HAP-1 (cell line): ENCODE measurements around the gene TP73.

ENCODE experiments used
- DNase-seq, 2 experiments: peaks; one replicate each; pipeline ENCODE4 v3.0.0-alpha.2; 2016 to 2020; ENCODE audit warnings: low spot score in 2 of 2
- H3K27me3 ChIP-seq: fragments of 250-450 bp; sonication (Bioruptor Pico); 2 replicates; pipeline ENCODE4 v1.5.1; 2020; ENCODE audit warnings: low read depth, mild to moderate bottlenecking, moderate library complexity
- H3K36me3 ChIP-seq: fragments of 250-450 bp; sonication (Bioruptor Pico); replicated peaks from 2 replicates; pipeline ENCODE4 v1.5.1; 2020; ENCODE audit warnings: mild to moderate bottlenecking
- H3K4me1 ChIP-seq: fragments of 250-450 bp; sonication (Bioruptor Pico); 2 replicates; pipeline ENCODE4 v1.5.1; 2020; ENCODE audit warnings: mild to moderate bottlenecking
- H3K4me3 ChIP-seq: fragments of 250-450 bp; sonication (Bioruptor Pico); 2 replicates; pipeline ENCODE4 v1.5.1; 2020; ENCODE audit warnings: mild to moderate bottlenecking, moderate library complexity
- H3K9me3 ChIP-seq: fragments of 250-450 bp; sonication (Bioruptor Pico); 2 replicates; pipeline ENCODE4 v1.5.1; 2020; ENCODE audit warnings: mild to moderate bottlenecking, moderate library complexity
- in situ Hi-C: fragments of 300-500 bp; cut with MboI; formaldehyde crosslinking; loops from 3 replicates; pipeline ENCODE4 v1.14.3; 2020; ENCODE audit warnings: low sequenced_read_pairs, inconsistent platforms, mixed read lengths

Gene TP73

DNA sequence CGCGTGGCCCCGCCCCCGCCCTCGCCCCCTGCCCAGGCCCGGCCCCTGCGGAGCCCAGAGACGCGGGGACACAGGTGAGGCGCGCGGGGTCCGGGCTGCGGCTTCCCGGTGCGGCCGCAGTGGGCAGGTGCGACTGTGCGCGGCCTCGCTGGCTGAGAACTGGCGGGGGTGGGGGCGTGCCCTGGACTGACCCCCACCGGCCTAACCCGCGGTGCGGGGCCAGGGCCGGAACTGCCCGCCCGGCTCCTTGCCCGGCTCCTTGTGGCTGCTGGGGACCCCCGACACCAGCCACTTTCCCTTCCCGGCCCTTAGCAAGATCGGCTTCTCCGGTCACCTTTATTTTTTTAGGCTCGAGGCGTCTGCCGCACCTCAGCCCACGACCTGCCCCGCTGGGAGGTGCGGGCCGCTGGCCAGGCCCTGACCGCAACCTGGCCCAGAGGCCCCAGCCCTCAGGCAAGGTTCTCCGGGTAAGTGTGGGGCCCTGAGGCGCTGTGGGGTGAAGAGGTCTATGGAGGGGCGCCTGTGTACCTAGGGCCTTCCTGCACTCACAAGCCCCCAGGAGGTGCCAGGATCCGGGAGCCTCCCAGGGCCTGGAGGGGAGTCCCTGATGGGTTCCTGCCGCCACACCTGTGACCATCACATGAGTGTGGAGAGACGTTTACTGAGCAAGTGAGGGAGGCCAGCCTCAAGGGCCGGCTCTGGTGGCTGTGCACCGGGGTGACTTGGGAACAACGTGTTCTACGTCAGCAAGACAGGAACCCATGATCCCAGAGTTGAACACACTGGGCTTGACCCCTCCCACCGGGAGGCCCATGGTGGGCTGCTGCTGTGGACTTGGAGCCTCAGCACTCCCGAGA is 120.6 kb downstream of the TP73 start, which contains the start of gene SMIM1:
Gene SMIM1 (plus strand): TSS at position 35 of the 857 bp plus-strand sequence. CDS start 2,625 bp downstream, outside the sequence.
- no peak for DNase-seq
- Histone ChIP-seq H3K4me1 (peaks cover 5% of the 10 kb centered on the region), H3K36me3 (no peaks in the 10 kb centered on the region), H3K4me3 (peak within 1 kb of the TSS; percentile 45), H3K9me3 (no peaks in the 10 kb centered on the region), H3K27me3 (no peaks in the 10 kb centered on the region)
- in situ Hi-C loops = no loop called here

DNA sequence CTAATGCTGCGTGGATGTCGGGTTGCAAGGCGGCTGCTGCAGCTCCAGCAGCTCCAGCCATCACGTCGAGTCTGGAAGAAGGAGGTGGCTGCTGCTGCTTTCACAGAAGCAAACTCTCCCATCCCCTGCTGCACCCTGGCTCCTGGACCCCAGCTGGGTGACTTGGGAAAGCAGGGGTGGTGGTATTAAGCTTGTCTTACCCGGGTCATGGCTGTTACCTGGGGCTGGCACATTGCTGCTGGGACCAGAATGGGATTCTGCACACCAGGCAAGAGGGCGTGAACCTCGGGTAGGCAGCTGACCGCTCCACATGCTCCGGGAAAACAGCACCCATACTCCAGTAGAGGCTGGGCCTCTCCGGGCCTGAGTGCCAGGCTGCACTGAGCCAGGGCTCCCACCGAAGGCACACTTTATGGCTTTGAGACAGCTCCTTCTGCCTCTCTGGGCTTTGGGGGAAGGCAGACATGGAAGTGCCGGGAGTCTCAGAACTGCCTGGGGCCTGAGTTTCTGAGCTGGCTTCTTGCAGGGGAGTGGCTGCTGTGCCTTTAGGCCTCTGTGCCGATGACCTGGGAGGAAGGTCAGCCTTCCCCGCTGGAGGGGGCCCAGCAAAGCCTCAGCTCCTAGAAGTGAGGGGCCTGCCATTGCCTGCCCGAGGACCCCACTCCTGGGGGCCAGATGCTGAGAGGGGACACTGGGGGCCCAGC is 121.4 kb downstream of the TP73 start:
- in situ Hi-C loops = no loop called here
- H3K9me3 ChIP-seq = no peaks in the 10 kb centered on the region
- H3K36me3 ChIP-seq = no peaks in the 10 kb centered on the region; the same call in 1 of the 2 replicates
- H3K27me3 ChIP-seq = no peaks in the 10 kb centered on the region
- no peak for DNase-seq
- peaks cover 5% of the 10 kb centered on the region for H3K4me1 ChIP-seq
- H3K4me3 ChIP-seq = no peak overlapping the region

DNA sequence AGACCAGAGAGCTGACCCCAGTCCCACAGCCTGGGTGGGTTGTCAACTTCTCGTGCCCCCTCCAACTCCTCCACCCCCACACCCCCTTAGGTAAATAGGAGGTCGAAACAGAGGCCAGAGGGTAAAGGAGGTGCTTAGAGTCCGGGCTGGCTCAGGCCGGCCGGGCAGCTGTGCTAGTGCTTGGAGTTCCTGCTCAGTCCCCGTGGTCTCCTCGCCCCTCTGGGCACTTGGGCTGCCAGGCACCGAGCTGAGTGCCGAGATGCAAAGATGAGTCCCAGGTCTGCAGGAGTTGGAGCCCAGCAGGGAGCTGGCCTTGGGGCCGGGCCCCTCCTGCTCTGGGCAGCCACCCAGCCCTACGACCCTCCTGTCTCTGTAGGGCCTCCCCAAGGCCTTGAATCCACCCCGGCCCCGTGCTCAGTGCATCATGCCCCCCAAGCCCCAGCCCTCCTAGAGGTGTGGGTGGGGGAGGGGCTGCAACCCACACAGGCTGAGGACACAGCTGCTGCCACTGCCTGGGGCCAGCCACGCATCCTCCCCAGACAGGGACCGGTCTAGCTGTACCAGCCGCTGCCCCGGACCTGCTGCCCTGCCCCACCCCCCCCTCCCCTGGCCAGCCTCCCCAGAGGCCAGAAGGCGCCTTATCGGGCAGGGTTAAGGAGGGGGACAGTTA is 122.1 kb downstream of the TP73 start:
- Histone ChIP-seq H3K36me3 (peaks cover 6% of the 10 kb centered on the region), H3K4me1 (peaks cover 5% of the 10 kb centered on the region), H3K4me3 (no peak overlapping the region), H3K27me3 (no peaks in the 10 kb centered on the region), H3K9me3 (no peaks in the 10 kb centered on the region)
- no peak for DNase-seq
- in situ Hi-C loops = no loop called here

DNA sequence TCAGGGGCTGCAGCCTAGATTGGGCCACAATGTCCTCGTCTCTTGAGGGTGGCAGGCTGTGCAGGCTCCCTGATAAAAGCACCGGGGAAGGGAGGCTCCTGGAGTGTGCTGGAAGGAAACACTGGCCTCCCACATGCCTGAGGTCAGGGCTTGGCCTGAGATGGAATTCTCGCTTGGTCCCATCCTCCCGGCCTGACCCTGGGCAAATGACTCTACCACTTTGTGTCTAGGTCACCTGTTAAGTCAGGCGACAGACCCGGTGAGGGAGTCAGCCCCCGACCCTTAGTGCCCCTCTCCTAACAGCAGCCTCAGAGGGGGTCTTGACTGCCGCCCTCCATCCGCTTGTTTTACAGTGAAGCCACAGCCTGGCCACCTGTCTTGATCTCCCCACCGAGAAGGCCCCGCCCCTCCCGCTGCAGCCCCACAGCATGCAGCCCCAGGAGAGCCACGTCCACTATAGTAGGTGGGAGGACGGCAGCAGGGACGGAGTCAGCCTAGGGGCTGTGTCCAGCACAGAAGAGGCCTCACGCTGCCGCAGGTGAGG is 122.7 kb downstream of the TP73 start:
- peaks cover 12% of the 10 kb centered on the region for H3K36me3 ChIP-seq
- H3K4me1 ChIP-seq = peaks cover 5% of the 10 kb centered on the region
- H3K4me3 ChIP-seq = no peak overlapping the region
- H3K27me3 ChIP-seq = no peaks in the 10 kb centered on the region
- DNase-seq = no peak
- in situ Hi-C loops = no loop called here
- no peaks in the 10 kb centered on the region for H3K9me3 ChIP-seq

DNA sequence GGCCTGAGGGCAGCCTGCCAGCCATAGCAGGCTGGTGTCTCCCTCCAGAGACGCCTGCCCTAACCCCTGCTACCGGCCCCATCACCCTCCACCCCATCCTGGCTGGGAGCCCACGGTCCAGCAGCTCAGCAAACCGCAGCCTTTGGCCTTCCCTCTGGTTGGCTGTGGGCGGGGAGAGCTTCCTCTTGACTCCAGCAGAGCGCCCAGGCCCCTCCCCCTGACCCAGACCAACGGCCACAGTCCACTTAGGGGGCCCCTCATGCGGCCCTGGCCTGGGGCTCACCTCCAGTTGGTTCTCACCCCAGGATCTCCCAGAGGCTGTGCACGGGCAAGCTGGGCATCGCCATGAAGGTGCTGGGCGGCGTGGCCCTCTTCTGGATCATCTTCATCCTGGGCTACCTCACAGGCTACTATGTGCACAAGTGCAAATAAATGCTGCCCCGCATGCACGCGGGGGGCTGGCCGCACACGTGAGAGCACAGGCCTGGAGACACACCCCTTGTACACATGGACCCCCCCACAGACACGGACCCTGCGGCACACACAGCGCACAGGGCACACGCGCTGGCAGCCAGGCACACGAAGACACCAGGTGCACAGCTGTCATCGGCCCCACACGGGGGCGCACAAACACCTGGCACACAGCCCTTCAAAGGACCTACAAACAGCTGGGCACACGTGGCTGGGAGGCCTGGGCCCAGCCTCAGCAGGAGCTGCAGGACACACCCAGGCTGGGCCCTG is 123.3 kb downstream of the TP73 start:
- H3K9me3 ChIP-seq = no peaks in the 10 kb centered on the region
- in situ Hi-C loops = no loop called here
- DNase-seq = peak; percentile 32 to 68
- H3K36me3 ChIP-seq = peaks cover 19% of the 10 kb centered on the region
- peaks cover 5% of the 10 kb centered on the region for H3K4me1 ChIP-seq
- H3K27me3 ChIP-seq = no peaks in the 10 kb centered on the region
- H3K4me3 ChIP-seq = no peak overlapping the region

DNA sequence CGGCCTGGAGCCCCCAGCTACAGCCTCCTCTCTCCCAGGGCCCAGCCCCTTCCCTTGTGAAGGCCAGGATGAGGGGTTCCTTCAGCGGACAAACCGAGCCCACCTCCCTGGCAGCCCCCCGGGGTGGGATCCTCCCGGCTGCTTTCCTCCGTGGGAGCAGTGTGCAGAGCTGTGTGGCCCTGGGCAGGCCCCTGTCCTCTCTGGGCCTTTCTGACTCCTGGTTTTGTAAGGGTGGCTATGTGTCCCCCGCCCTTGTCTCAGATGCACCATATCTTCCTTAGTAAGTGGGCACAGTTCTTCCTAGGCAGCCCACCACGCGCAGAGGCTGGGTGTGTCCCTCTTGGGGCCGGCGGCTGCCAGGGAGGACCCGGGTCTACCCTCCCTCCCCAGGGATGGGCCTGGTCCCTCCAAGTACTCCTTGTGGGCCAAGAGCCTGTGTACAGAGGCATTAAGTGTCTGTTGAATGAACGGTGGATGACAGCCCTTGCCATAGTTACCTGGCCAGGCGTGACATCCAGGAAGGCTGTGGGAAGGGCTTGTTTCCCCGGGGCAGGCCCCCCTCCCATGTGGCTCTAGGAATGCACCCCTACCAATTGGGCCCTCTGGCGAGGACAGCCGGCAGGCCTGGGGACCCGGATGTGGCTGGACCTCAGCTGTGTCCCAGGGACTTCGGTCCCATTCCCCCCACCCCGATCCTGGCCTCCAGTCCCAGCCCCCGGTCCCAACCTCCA is 124.1 kb downstream of the TP73 start:
- H3K9me3 ChIP-seq = no peaks in the 10 kb centered on the region
- peaks cover 5% of the 10 kb centered on the region for H3K4me1 ChIP-seq
- in situ Hi-C loops = no loop called here
- no peaks in the 10 kb centered on the region for H3K27me3 ChIP-seq
- H3K36me3 ChIP-seq = peaks cover 26% of the 10 kb centered on the region
- no peak overlapping the region for H3K4me3 ChIP-seq
- DNase-seq = no peak

DNA sequence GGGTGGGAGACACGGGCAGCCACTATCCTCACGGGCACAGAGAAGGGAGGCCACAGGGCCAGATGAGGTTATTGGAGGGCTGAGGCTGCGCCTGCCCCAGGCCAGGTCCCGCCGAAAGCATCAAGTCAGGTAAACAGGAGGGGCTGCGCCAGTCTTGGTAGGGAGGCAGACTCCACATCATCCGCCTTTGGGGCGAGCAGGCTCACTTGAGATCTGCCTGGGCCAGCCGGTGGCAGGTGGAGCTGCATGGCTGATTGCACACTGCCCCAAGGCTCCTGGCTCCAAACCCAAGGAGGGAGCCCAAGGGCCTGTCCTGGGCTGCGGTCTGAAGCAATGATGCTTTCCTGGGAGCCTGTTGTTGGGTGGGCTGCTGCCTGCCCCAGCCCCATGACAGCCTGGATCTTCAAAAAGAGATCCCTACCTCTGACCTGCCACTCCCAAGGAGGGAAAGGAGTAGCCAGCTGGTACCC is 124.8 kb downstream of the TP73 start:
- Histone ChIP-seq H3K4me3 (no peak overlapping the region), H3K9me3 (no peaks in the 10 kb centered on the region), H3K36me3 (peaks cover 32% of the 10 kb centered on the region), H3K4me1 (no peaks in the 10 kb centered on the region), H3K27me3 (no peaks in the 10 kb centered on the region)
- no peak for DNase-seq
- in situ Hi-C loops = no loop called here

DNA sequence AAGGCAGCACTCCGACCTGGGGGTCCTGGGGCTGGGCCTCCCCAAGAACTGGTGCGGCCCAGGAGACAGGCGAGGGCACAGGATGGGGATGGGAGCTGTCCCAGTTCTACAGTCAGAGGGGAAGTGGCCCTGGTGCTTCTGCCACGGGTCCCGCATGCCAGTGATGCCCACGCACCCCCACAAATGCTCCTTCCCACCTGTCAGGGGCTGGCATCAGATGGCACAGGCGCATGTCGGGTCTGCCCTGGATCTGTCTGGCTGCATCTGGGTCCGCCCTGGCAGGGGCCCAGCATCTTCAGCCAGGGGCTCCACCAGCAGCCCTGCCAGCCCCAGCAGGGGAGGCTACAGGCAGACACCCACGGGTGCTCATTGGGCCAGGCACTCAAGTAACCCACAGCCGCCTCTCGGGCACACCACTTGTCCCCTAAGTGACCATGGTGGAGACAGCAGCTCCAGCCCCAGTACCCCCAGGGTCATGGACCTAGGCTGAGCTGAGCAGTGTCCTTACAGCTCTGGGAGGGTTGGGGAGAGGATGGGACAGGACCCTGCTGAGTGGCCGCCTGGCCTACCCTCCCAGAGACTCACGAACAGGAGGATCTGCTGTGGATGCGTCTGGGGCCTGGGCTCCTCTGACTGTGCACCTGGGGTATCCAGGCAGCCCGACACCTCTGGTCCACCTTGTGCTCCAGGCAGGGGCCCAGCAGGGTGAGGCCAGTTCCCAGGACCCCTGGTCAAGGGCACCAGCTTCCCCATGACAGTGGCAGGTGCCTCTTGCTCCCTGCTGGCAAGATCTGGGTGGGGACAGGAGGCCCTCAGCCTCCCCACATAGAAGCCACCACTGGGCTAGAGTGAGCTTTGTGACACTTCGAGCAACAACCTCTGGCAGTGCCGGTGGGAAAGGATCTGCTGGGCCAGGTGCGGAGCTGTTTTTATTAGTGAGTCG is 125.6 kb downstream of the TP73 start:
- in situ Hi-C loops = no loop called here
- H3K4me3 ChIP-seq = no peak overlapping the region
- no peaks in the 10 kb centered on the region for H3K4me1 ChIP-seq
- DNase-seq = no peak
- no peaks in the 10 kb centered on the region for H3K27me3 ChIP-seq
- no peaks in the 10 kb centered on the region for H3K9me3 ChIP-seq
- H3K36me3 ChIP-seq = peaks cover 38% of the 10 kb centered on the region

DNA sequence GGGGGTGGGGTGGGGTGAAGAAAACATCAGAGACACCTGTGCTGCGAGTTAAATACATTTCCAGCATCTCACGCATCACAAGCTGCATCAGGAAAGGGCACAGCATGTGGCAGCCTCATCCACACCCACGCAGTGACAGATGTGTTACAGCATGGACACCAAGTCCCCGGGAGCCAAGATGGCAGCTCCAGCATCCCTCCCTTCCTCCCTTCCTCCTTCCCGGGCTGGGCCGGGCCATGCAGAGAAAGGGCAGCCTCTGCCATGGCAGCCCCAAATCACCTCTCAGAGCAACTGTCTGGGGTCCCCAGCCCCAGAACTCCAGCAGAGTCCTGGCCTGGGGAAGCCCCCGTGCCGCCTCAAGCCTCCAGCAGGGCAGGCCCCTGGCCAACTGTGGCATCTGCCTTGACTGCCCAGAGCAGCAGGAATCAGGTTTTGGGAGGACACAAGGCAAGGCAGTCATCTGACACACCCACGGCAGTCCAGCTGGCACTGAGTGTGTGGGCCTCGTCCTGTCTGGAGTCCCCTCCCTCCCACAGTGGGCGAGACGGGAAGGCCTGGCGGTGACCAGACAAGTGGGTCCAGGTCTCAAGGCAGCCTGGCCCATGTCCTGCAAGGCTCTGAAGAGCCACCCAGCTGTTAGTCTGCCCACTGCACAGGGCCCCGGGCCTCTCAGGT is 126.4 kb downstream of the TP73 start:
- Histone ChIP-seq H3K27me3 (no peaks in the 10 kb centered on the region), H3K36me3 (peaks cover 41% of the 10 kb centered on the region), H3K9me3 (no peaks in the 10 kb centered on the region), H3K4me3 (no peak overlapping the region), H3K4me1 (no peaks in the 10 kb centered on the region)
- in situ Hi-C loops = no loop called here
- DNase-seq = no peak

DNA sequence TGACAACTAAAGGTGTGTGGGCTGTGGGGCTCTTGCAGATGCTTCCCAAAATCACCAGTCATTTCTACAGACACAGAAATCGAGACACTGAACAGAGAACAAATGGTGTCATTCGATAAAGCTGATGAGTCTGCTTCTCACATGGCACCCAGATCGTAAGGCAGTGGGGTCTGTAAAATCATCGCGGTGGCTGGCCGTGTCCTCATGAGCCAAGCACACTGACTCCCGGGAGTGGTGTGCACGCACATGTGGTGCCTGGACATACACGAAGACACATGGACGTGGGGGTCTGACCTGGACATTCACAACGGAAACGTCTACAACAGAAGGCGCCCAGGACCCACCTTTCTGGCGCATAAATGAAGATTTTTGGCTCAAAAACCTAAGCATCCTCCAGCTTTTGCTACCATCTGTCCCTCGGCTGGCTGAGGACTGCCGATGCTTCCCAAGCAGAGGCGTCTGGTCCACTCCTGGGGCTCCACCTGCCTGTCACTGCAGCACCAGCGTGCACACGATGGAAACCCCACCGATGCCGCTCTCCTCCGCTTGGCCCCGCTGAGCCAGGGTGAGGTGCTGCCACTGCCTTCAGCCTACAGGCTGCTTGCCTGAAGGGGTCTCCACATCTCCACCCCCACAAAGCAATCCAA is 127.1 kb downstream of the TP73 start:
- no peaks in the 10 kb centered on the region for H3K4me1 ChIP-seq
- H3K36me3 ChIP-seq = peaks cover 48% of the 10 kb centered on the region
- in situ Hi-C loops = no loop called here
- no peak overlapping the region for H3K4me3 ChIP-seq
- no peaks in the 10 kb centered on the region for H3K27me3 ChIP-seq
- H3K9me3 ChIP-seq = no peaks in the 10 kb centered on the region
- no peak for DNase-seq

DNA sequence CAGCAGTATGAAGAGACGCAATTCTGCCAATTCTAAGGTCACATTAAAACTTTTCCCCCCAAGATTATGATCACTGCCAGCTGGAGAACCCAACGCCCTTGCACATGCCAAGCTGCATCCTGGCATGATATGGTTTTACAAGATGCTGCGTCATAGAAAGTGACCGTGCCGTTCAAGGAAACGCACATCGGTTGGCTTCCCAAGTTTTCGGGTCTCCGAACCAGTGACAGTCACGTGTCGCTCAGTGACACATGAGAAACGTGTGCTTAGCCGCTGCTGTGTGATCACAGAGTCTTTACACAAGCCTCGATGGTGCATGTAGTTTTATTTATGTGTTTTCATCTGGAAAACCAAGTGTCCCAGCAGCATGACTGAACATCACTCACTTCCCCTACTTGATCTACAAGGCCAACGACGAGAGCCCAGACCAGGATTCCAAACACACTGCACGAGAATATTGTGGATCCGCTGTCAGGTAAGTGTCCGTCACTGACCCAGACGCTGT is 127.6 kb downstream of the TP73 start:
- Histone ChIP-seq H3K36me3 (peaks cover 53% of the 10 kb centered on the region), H3K4me1 (no peaks in the 10 kb centered on the region), H3K4me3 (no peak overlapping the region), H3K27me3 (no peaks in the 10 kb centered on the region), H3K9me3 (no peaks in the 10 kb centered on the region)
- in situ Hi-C loops = no loop called here
- DNase-seq = no peak
